GM23248 (cell line): ENCODE data around the gene CD1C.

Experiments used
- EZH2 ChIP-seq: fragments of 200-600 bp; sonication (generic); IDR thresholded peaks from 2 replicates; pipeline ENCODE4 v1.6.1; 2018; ENCODE audit warnings: antibody characterized with exemption, mild to moderate bottlenecking; ENCODE audit not compliant: insufficient read depth, poor library complexity, severe bottlenecking
- EZH2phosphoT487 ChIP-seq: fragments of 200-600 bp; sonication (generic); IDR thresholded peaks from 2 replicates; pipeline ENCODE4 v1.6.1; 2018; ENCODE audit warnings: antibody characterized with exemption, moderate library complexity, mild to moderate bottlenecking, low read depth; ENCODE audit not compliant: insufficient read depth

GRCh38 chr1:158323866-158324265 is 34.1 kb downstream of the CD1C start:
- TF ChIP-seq EZH2phosphoT487: no peak
- TF ChIP-seq EZH2: no peak
